Smooth muscle cell of the umbilical artery (primary cell): ENCODE data around the gene OSGIN1. TPM values are rescaled to one million over a fixed set of nuclear protein-coding genes. Genes with fewer than 3 reads are reported as not detected.

Experiments used
- total RNA-seq: library from RNA; depleted of rRNA; stranded (reverse); fragments of >200 nt; gene quantifications from 2 replicates; pipeline ENCODE4 v1.2.3, GENCODE V29; 2014

OSGIN1 gene
- 1.2 and 2.4 TPM in 2 replicates for total RNA-seq

GRCh38 chr16:83952940-83953795 is at the start of gene OSGIN1:
TSS of gene OSGIN1 (plus strand) at chr16:83953240. CDS start at chr16:83957672, 4,432 bp downstream.

DNA sequence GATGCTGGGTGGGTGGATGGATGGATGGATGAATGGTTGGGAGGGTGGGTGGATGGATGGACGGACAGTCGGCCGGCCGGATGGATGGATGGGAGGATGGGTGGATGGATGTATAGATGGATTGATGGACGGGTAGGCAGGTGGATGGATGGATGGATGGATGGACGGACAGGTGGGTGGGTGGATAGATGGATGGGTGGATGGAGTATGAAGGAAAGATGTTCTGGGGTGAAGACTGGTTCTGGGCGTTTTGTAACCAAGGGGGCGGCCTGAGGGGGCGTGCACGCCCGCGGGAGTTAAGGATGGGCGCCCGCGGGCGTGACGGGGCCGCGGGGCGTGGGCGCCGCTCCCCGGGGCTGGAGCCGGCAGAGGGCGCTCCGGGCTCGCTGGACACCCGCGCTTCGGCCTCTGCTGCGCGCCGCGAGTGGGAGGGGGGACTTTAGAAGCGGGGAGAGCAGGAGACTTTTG is 14.8 kb downstream of the OSGIN1 start, which contains the start of gene NECAB2:
Gene NECAB2 (plus strand): TSS at position 407 of the 468 bp plus-strand sequence. CDS start 405 bp downstream, outside the sequence.

Other genes with a start within 250 kb of the OSGIN1 start
- gene HSBP1, start 145.3 kb upstream of the OSGIN1 start, total RNA-seq: 34.4 and 42.4 TPM in 2 replicates
- 3.4 and 4.5 TPM in 2 replicates for gene MLYCD, start 54.1 kb upstream of the OSGIN1 start, total RNA-seq
- gene NECAB2, start 15.0 kb downstream of the OSGIN1 start, total RNA-seq: 0.37 TPM in 1 of 2 replicates, not detected in the other
- gene SLC38A8, start 89.6 kb downstream of the OSGIN1 start, total RNA-seq: not detected in 2 replicates
- gene MBTPS1, start 163.7 kb downstream of the OSGIN1 start, total RNA-seq: 156 and 158 TPM in 2 replicates
- 28.2 and 34.7 TPM in 2 replicates for gene HSDL1, start 191.9 kb downstream of the OSGIN1 start, total RNA-seq
- under 0.01 TPM in 1 of 2 replicates, not detected in the other for gene DNAAF1, start 192.1 kb downstream of the OSGIN1 start, total RNA-seq
- 15.7 and 19.0 TPM in 2 replicates for gene TAF1C, start 233.8 kb downstream of the OSGIN1 start, total RNA-seq
- gene ADAD2, start 237.9 kb downstream of the OSGIN1 start, total RNA-seq: not detected in 2 replicates